Omental fat pad (tissue), 4 donors: ENCODE measurements around the gene NDEL1. TPM values are rescaled to one million over a fixed set of nuclear protein-coding genes. Genes with fewer than 3 reads are reported as not detected.

ENCODE experiments used
- ATAC-seq: fragments of 150-250 bp; one replicate; pipeline ENCODE4 v1.9.1; 2016; ENCODE audit warnings: mild to moderate bottlenecking, moderate library complexity; ENCODE audit not compliant: low FRiP score
- DNase-seq: peaks from one replicate; pipeline ENCODE4 v3.0.0-alpha.2; 2019; ENCODE audit warnings: low spot score
- total RNA-seq, 4 donors: library from RNA; depleted of rRNA; stranded (reverse); fragments of >200 nt; gene quantifications; one replicate each; pipeline ENCODE4 v1.1.0, GENCODE V29; 2016
- TF ChIP-seq, protein P1 (sequence below), 3 donors: fragments of 450-650 bp; IDR thresholded peaks; one replicate each; pipeline ENCODE4 v1.5.1; 2016 to 2017; ENCODE audit warnings: antibody characterized with exemption in 3 of 3, mild to moderate bottlenecking in 3 of 3, moderate library complexity in 2 of 3

NDEL1 gene
- total RNA-seq, 4 donors from 2014 or later = 64.3 to 139 (median 118) TPM

DNA sequence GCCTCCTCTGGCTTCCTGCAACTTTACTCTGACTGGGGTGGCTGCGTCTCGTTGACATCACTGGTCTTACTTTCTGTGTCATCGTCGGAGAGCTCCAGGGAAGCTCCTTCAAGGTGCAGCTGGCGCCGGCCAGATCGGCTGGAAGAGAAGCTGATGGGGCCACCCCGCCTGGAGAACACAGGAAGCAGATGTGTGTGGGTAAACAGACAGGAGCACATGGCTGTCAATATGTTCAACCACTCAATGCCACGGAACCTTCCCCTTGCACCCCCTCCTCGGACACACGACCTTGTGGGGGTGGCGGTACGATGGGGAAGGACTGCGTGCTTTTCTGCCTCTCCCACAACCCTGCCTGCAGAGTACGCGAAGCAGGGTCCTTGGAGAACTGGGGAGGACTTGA is 40.1 kb downstream of the NDEL1 start:
- DNase-seq (no peak), ATAC-seq (no peak)
- TF ChIP-seq, protein P1, sequence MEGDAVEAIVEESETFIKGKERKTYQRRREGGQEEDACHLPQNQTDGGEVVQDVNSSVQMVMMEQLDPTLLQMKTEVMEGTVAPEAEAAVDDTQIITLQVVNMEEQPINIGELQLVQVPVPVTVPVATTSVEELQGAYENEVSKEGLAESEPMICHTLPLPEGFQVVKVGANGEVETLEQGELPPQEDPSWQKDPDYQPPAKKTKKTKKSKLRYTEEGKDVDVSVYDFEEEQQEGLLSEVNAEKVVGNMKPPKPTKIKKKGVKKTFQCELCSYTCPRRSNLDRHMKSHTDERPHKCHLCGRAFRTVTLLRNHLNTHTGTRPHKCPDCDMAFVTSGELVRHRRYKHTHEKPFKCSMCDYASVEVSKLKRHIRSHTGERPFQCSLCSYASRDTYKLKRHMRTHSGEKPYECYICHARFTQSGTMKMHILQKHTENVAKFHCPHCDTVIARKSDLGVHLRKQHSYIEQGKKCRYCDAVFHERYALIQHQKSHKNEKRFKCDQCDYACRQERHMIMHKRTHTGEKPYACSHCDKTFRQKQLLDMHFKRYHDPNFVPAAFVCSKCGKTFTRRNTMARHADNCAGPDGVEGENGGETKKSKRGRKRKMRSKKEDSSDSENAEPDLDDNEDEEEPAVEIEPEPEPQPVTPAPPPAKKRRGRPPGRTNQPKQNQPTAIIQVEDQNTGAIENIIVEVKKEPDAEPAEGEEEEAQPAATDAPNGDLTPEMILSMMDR (IDR thresholded peaks at IDR 0.05) = no peak

DNA sequence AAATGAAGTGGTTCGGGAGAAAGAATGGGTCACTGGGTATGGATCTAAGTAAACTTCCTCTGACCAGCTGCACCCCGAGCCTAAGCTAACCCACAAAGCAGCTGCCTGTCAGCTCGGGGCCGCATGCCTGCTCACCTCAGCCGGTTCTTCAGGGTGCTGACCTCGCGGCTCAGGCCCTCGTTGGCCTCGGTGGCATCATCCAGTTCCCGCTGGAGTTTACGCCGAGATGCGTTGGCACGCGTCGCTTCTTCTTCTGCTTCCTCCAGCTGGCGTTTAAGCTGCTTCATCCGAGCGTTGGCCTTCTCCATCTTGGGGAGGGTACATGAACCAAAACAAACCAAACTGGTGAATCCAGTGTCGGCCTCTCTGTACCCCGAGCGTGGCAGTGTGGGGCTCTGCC is 41.1 kb downstream of the NDEL1 start:
- TF ChIP-seq, protein P1 (IDR thresholded peaks at IDR 0.05) = no peak
- ATAC-seq = no peak
- no peak for DNase-seq

DNA sequence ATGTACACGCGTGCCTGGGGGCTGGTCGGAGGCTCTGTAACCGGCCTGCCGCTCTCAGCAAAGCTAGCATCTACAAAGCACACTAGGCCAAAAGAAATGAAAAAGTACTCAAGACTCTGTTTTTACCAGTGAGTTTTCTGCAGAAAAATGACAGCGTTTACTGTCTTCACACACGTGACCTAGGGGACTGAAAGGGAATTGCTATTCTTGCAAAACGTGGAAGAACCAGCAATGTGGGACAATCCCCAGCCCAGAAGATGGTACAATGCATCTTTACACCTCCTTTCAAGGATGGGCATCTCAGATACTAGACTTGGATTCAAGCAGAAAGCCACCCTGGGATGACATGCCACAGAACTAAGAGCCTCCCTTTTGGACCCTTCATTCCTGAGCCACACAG is 41.5 kb downstream of the NDEL1 start:
- no peak for ATAC-seq
- no peak for DNase-seq

DNA sequence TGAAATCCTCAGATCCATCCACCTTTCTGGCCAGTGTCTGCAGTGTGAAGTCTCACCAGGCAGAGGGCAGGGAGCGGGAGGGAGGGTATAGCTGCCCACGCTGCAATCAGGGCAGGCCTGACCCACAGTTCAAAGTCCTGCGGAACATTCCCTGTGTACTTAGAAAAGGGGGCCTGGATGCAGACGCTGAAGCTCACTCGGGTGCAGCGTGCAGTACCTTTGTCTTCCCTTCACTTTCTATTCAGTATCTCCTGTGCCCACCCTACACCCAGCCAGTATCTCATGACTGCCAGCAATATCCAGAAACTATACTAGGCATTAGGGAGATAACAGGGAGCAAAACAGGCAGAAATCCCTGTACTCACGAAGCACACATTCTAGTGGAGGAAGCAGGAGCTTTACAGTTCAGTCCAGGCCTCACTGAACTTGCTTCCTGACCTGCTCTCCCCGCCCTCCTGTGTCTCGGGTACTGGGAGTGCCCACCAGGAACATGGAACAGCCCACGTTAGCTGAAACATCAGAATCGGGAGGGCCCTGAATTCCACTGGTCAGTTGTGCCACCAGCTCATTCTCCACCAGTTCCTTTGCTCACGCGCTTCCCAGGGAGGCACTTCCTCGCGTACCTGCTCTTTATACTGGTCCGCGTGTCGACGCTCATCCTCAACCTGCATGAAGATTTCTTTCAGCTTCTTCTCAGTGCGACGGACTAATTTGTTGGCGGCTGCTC is 42.2 kb downstream of the NDEL1 start:
- no peak for DNase-seq
- TF ChIP-seq, protein P1 (IDR thresholded peaks at IDR 0.05) = no peak
- ATAC-seq = no peak

More for the DNA sequence above, 41.5 kb downstream of the NDEL1 start:
- TF ChIP-seq, protein P1 (IDR thresholded peaks at IDR 0.05) = no peak

DNA sequence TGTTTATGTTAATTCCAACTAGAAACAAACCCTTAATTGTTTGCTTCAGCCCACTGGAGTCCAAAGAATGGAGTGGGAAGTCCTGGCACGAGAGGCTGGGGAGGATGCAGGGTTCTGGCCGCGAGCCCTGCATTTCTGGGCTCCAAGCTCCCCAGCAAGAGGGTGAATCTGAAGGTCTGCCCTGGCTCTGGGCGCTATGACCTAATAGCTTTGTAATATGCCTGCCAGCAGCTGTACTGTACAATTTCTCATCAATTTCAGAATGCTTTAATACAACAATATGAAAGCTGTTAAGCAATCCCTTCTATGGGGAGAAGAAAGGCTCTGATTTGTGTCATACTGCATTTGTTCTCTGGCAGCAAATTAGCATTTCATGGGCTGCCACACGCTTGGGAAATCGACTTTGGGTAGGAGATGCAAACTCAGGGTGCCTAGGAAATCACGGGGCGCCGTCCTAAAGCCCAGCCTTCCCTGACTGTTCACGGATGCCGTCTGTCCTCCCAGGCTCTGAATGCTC is 43.8 kb downstream of the NDEL1 start:
- TF ChIP-seq, protein P1 (IDR thresholded peaks at IDR 0.05) = no peak
- DNase-seq (no peak), ATAC-seq (peak; percentile 72)

DNA sequence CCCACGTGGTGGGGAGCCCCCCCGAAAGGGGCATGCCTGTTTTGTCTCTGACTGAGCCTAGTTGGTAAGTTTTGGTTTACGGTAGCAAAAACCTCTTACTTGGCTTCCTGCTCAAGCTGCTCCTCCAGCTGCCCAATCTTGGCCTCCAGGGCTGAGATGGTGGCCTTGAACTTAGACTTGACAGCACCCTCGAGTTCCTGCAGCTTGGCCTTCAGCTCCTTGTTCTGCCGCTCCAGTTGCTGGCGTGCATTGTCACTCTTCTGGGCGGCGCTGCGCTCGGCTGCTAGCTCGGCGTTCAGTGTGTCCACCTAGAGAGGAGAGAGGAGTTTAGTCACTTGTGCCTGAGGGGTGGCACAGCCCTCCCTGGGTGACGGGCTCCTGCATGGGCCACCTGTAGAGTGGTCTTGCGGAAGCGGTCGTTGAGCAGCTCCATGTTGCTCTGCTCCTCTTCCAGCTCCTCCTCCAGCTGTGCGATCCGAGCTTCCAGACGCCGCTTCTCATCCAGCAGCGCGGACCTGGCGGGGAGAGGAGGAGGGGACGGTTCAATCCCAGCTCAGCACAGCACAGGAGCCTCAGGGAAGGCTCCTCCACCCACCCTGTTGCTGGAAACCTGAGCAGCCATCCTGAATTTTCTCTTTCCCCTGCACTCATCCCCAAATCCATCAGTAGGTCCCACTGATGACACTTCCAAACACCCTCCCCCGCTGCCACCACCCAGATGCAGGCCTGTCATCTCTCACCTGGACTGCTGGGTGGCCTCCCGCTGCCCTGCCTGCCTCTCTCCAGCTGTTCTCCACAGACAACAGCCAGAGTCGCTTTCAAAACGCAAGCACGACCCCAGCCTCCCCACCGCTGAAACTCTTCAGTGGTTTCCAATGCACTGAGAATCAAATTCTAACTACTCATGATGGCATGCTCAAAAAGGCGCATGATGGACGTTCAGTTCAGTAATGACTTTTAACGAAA is 44.6 kb downstream of the NDEL1 start:
- ATAC-seq (no peak), DNase-seq (no peak)
- TF ChIP-seq, protein P1 (IDR thresholded peaks at IDR 0.05) = no peak
